Measurements from ENCODE around the gene EXTL2.

- TF ChIP-seq SPI1 (IDR thresholded peaks at IDR 0.05; ENCODE audit: low read depth, low read length) (no peak), POLR2AphosphoS5 (IDR thresholded peaks at IDR 0.05; ENCODE audit: low read depth, low read length) (no peak), POLR2A (IDR thresholded peaks at IDR 0.05; ENCODE audit: low read depth, low read length) (no peak), TAF1 (IDR thresholded peaks at IDR 0.05; ENCODE audit: low read depth, low read length) (no peak)
Measured at GRCh38 chr1:100892554-100892953, 2.1 kb downstream of the EXTL2 start.
